Esophagus (tissue), 2 donors: ENCODE data around the gene ANO9. TPM values are rescaled to one million over a fixed set of nuclear protein-coding genes. Genes with fewer than 3 reads are reported as not detected.

Source experiments
- H3K27ac ChIP-seq, 2 donors: one replicate each; pipeline ENCODE4 v1.5.1; 2013; ENCODE audit warnings: low read depth in 2 of 2, mild to moderate bottlenecking in 2 of 2, inconsistent platforms in 1 of 2, low read length in 1 of 2, moderate library complexity in 1 of 2
- H3K27me3 ChIP-seq, 2 donors: one replicate each; pipeline ENCODE4 v1.6.1; 2013; ENCODE audit warnings: low read length in 2 of 2, control low read depth in 1 of 2, mild to moderate bottlenecking in 1 of 2; ENCODE audit not compliant: insufficient read depth in 2 of 2, control insufficient read depth in 1 of 2
- H3K36me3 ChIP-seq, 2 donors: one replicate each; pipeline ENCODE4 v1.6.1; 2013; ENCODE audit warnings: low read length in 1 of 2; ENCODE audit not compliant: control insufficient read depth in 2 of 2, insufficient read depth in 2 of 2
- H3K4me1 ChIP-seq, 2 donors: one replicate each; pipeline ENCODE4 v1.6.1; 2013; ENCODE audit warnings: low read length in 1 of 2; ENCODE audit not compliant: control insufficient read depth in 2 of 2, insufficient read depth in 2 of 2
- H3K4me3 ChIP-seq, 2 donors: one replicate each; pipeline ENCODE4 v1.5.1; 2013; ENCODE audit warnings: low read length in 2 of 2, mild to moderate bottlenecking in 2 of 2, low read depth in 1 of 2, moderate library complexity in 1 of 2
- H3K9me3 ChIP-seq, 2 donors: one replicate each; pipeline ENCODE4 v1.6.1; 2013; ENCODE audit warnings: mild to moderate bottlenecking in 2 of 2, low read depth in 1 of 2, low read length in 1 of 2, moderate library complexity in 1 of 2; ENCODE audit not compliant: control insufficient read depth in 2 of 2, insufficient read depth in 1 of 2
- WGBS, 2 donors: extraction: QIAGEN DNeasy Blood & Tissue Kit; methylation state at CpG; one replicate each; pipeline ENCODE4 v1.1.7; 2013; 5-methylcytosine and 5-hydroxymethylcytosine counted together
- polyA plus RNA-seq, 2 donors: library from polyadenylated mRNA; stranded (reverse); fragments of 200-250 nt; gene quantifications; one replicate each; pipeline ENCODE4 v1.2.3, GENCODE V29; 2013
- donor health status: healthy with polysubstance abuse.
- donor health status: Bipolar disorder and iron deficiency.

The ANO9 gene
- polyA plus RNA-seq, 2 donors, result 18.1 to 40.4 TPM

DNA sequence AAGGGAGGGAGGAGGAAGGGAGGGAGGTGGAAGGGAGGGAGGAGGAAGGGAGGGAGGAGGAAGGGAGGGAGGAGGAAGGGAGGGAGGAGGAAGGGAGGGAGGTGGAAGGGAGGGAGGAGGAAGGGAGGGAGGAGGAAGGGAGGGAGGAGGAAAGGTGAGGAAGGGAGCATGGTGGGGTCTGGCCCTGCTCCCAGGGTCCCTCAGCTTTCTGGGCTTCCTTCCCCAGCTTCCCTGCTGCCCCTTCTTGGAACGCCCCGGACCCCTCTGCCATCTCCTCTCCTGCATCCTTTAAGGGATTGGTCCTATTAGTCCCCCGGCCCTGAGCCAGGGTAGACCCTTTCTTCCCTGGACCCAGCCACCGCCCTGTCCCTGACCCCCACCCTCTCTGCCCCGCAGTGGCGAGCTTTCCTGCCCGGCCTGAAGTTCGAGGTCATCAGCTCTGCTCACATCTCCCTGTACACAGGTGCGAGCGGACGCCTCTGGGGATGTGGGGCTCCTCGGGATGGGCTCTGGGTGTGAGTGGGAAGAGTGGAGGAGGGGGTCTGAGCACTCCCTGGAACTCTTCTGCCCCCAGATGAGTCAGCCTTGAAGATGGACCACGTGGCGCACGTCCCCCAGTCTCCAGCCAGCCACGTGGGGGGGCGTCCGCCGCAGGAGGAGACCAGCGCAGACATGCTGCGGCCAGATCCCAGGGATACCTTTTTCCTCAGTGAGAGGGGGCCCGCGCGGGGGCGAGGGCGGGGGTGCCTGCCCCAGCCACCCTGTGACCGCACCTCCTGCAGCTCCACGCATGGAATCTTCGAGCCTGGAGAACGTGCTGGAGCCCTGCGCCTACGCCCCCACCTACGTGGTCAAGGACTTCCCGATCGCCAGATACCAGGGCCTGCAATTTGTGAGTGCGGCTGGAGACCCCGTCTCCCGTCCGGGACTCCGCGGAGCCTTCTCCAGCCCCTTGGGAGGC lies 66.5 kb downstream of the ANO9 start:
- Histone ChIP-seq H3K9me3 (no peaks in the 10 kb centered on the region), H3K4me3 (no peak overlapping the region), H3K27ac (no peak overlapping the region), H3K4me1 (no peaks in the 10 kb centered on the region), H3K36me3 (peaks cover 0 to 8% of the 10 kb centered on the region in 2 donors), H3K27me3 (peaks cover 0 to 8% of the 10 kb centered on the region in 2 donors)
- 87 to 90% methylated on average over 36 to 41 of the region's 41 CpGs for WGBS, 2 donors

DNA sequence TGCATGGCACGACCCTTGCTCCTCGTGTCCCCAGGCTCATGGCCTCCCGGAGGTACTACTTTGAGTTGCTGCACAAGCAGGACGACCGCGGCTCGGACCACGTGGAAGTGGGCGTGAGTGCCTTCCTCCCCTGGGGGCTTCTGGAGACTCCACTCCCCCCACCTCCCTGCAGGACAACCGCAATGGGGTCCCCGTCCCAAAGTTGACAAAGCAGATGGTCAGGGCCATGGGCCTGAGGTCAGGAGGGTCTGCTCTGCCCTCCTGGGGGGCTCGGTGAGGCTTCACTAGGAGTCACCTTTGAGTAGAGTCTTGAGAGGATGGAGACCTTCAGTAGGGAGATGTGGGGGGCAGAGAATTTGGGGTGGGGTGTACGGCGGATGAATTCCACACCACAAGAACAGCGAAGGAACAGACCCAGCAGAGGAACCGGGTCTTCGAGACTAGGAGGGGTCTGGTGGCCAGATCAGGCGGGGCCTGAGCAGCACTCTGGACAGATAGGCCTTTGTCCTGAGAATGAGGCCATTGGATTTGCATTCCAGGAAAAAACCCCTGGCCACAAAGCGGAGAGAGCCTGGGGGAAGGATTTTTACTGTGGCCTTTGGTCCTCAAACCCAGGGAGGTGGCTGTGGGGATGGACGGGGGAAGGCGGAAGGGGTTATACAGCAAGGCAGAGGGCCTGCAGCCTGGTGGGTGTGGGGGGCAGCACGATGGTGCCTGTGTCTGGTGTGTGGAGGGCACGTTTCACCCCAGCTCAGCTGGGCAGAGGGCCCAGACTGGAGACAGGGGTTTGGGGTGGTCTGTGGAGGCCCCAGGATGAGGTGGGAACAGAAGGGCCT lies 67.9 kb downstream of the ANO9 start:
- no peaks in the 10 kb centered on the region for H3K9me3 ChIP-seq
- H3K4me1 ChIP-seq, result no peaks in the 10 kb centered on the region
- WGBS, 2 donors, result 84% methylated on average over 23 of the region's 23 CpGs
- no peak overlapping the region for H3K27ac ChIP-seq
- H3K4me3 ChIP-seq, result no peak overlapping the region
- peaks cover 0 to 10% of the 10 kb centered on the region in 2 donors for H3K27me3 ChIP-seq
- H3K36me3 ChIP-seq, result peaks cover 0 to 2% of the 10 kb centered on the region in 2 donors

DNA sequence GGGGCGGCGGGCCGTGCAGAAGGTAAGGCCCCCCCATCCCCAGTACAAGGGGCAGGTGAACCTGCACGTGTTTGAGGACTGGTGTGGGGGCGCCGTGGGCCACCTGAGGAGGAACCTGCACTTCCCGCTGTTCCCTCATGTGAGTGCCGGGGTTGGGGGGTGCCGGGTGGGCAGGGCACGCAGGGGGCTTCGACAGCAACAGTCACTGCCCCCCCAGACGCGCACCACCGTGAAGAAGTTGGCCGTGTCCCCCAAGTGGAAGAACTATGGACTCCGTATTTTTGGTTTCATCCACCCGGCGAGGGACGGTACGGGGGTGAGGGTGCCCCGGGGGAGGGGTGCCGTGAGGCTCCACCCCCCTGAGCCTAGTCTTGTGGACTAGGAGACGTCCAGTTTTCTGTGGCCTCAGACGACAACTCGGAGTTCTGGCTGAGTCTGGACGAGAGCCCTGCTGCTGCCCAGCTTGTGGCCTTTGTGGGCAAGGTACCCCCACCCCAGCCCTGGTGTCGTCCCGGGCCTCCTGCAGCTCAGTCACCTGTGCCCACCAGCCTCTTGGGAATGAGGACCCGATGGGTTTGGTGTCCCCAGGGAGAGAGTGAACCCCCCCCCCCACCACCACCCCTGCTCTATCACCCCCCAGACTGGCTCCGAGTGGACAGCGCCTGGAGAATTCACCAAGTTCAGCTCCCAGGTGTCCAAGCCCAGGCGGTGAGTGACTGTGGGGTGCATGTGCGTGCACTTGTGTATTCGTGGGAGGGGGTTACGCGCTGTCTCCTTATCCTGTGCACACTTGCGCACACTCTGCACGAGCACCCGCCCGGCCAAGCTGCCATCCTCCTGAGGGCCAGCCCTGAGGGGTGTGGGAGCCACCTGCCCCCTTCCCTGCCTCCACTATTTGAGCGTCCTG lies 68.7 kb downstream of the ANO9 start:
- WGBS, 2 donors, result 79 to 83% methylated on average over 40 to 41 of the region's 41 CpGs

DNA sequence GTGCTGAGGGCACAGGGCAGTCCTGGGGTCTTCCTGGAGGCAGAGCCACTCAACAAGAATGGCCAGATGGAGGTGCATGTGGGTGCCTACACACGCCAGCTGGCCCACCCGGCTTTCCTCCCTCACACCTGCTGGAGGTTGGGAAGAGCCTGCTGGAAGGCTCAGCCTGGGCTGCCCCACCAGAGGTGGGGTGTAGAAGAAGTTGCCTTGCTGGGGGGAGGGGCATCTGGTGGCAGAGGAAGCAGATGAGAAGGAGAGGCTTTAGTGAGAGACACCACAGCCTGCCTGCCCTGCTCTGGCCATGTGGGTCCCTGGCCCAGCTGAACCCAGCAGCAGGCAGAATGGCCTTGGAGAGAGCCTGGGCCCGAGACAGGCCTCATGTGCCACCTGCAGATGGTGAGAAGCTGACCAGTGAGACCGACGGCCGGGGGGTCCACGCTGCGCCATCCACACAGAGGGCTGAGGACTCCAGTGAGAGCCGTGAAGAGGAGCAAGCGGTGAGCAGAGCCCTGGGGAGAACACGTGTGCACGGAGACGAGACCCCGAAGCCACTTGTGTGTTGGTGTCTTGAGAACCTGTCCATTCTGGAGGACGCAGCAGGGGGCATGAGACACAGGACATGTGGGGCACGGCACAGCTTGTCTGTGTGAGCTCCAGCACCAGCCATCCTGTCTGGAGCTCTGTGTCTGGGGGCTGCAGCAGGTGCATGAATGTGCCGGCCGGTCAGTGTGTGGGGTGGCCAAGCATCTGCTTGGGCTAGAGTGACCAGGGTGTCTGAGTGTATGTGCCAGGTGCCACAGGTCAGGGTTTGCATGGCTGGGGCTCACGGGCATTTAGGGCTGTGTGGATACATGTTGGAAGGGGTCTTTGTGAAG lies 69.9 kb downstream of the ANO9 start:
- Histone ChIP-seq H3K27ac (no peak overlapping the region), H3K4me1 (peaks cover 0 to 4% of the 10 kb centered on the region in 2 donors), H3K9me3 (no peaks in the 10 kb centered on the region), H3K36me3 (no peaks in the 10 kb centered on the region), H3K4me3 (no peak overlapping the region), H3K27me3 (peaks cover 0 to 15% of the 10 kb centered on the region in 2 donors)
- WGBS, 2 donors, result 80 to 81% methylated on average over 19 of the region's 19 CpGs

More for the DNA sequence above, 68.7 kb downstream of the ANO9 start:
- Histone ChIP-seq H3K4me1 (peaks cover 0 to 4% of the 10 kb centered on the region in 2 donors), H3K4me3 (no peak overlapping the region), H3K36me3 (peaks cover 0 to 2% of the 10 kb centered on the region in 2 donors), H3K9me3 (no peaks in the 10 kb centered on the region), H3K27ac (no peak overlapping the region), H3K27me3 (peaks cover 0 to 15% of the 10 kb centered on the region in 2 donors)

DNA sequence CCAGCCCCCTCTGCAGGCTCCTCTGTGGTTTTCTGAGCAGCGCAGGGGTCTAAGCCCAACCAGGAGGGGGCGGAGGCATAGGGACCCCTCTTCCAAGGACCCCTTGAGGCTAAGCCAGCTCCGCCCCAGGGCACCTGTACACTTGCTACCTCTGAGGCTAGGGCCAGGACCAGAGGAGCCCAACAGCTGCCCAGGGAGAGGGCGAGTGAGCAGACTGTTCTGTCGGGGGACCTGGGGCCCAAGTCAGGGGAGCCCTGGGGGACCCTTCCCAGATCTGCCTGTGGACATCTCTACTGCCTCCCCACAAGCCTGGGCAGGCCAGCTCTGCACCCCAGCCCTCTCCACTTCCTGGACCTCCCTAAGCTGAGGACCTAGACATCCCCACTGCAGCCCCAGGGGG lies 70.8 kb downstream of the ANO9 start:
- Histone ChIP-seq H3K27me3 (peaks cover 0 to 15% of the 10 kb centered on the region in 2 donors), H3K4me1 (peaks cover 0 to 4% of the 10 kb centered on the region in 2 donors), H3K36me3 (no peaks in the 10 kb centered on the region), H3K27ac (no peak overlapping the region), H3K9me3 (no peaks in the 10 kb centered on the region), H3K4me3 (no peak overlapping the region)
- WGBS, 2 donors, result 74 to 86% methylated on average over 5 of the region's 5 CpGs

DNA sequence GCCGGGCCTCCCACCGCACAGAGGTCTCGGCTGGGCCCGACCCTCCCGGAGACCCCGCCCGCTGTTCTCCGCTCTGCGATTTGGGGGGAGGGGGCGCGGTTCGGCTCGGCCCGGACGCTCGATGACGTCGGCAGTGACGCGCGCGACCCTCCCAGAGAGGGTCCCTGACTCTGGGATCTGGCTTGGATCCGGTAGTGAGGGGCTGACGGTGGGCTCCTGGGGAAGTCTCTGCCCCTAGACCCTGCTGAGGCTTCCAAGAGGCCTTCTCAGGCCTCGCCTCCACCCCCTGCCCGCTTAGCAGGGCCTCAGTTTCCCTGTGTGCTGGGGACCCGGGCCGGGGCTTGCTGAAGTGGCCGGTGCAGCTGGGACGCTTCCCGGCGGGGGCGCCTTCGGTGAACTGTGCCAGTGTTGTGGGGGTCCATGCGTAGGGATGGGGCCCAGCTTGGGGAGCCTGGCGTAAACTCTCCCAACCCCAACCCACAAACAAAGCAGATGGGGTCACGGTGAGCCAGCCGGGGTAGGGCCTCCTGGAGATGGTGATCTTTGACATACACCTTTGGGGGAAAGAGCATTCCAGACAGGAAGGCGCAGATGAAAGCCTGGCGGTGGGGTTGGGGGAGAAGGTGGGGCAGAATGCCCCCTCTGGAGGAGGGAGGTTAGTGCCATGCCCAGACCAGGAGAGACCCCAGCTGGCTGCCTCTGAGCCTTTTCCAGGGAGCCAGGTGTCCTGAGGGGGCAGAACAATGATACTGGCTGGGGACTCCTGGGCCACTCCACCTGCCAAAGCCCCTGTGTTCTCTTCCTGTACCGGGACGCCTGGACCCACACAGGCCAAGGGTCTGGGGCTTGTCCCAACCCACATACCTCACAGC lies 71.5 kb downstream of the ANO9 start:
- H3K27me3 ChIP-seq, result peaks cover 0 to 15% of the 10 kb centered on the region in 2 donors
- no peaks in the 10 kb centered on the region for H3K9me3 ChIP-seq
- no peaks in the 10 kb centered on the region for H3K36me3 ChIP-seq
- peak overlapping the region in 1 of 2 donors; percentile 41 for H3K4me3 ChIP-seq
- H3K27ac ChIP-seq, result no peak overlapping the region
- WGBS, 2 donors, result 22 to 26% methylated on average over 36 to 42 of the region's 42 CpGs
- peaks cover 0 to 4% of the 10 kb centered on the region in 2 donors for H3K4me1 ChIP-seq

DNA sequence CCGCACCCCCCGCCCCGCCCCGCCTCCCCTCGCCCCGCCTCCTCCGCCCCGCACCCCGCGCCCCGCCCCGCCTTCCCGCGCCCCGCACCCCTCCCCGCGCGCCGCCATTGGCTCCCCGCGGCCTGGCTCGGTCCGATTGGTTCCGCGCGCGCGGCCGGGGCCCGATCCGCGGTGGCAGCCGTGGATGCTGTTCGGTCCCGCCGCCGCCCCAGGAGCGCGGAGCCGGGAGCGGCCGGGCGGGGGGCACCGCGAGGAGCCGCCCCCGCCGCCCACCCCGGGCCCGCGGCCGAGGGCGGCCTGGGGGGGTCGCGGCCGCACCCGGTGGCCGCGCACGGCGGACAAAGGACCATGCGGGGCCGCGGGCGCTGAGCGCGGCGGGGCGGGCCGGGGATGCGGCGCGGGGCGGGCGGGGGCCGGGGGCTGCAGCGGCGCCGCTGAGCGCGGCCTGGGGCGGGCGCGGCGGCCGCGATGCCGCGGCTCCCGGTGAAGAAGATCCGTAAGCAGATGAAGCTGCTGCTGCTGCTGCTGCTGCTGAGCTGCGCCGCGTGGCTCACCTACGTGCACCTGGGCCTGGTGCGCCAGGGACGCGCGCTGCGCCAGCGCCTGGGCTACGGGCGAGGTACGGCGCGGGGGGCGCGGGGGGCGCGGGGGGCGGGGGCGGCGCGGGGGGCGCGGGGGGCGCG lies 72.3 kb downstream of the ANO9 start, which contains the start of gene B4GALNT4:
TSS of gene B4GALNT4 (plus strand) at position 164 of the 683 bp plus-strand sequence. CDS start at position 469, 305 bp downstream.
- Histone ChIP-seq H3K4me1 (peaks cover 0 to 7% of the 10 kb centered on the region in 2 donors), H3K27me3 (peaks cover 0 to 15% of the 10 kb centered on the region in 2 donors), H3K9me3 (no peaks in the 10 kb centered on the region), H3K36me3 (no peaks in the 10 kb centered on the region), H3K27ac (no peak within 1 kb of the TSS), H3K4me3 (peak within 1 kb of the TSS in 1 of 2 donors; percentile 41)
- WGBS, 2 donors, result 1 to 2% methylated on average over 20 to 116 of the region's 118 CpGs
